Bronchial epithelial cell (primary cell): Measurements from ENCODE around the gene MAP4K3. TPM values are rescaled to one million over a fixed set of nuclear protein-coding genes. Genes with fewer than 3 reads are reported as not detected.
"Not testable (repeated sequence)": the region's sequence is repeated elsewhere in the genome, so short reads cannot be mapped to it uniquely, and the experiment has no call there.

ENCODE experiments used
- DNase-seq: peaks from one replicate; pipeline ENCODE4 v3.0.0-alpha.2; 2010; ENCODE audit warnings: low read depth
- FAIRE-seq: peaks from 2 replicates; lab custom pipeline; 2011; peaks lifted over from hg19 to GRCh38; lab: Jason Lieb, UNC
- H3K27me3 ChIP-seq: 2 replicates; pipeline ENCODE4 v1.5.1; 2011; ENCODE audit warnings: low read length; ENCODE audit not compliant: control insufficient read depth, insufficient read depth
- H3K36me3 ChIP-seq: 2 replicates; pipeline ENCODE4 v1.5.1; 2011; ENCODE audit warnings: low read length; ENCODE audit not compliant: control insufficient read depth, insufficient read depth
- H3K4me3 ChIP-seq: 2 replicates; pipeline ENCODE4 v1.5.1; 2011; ENCODE audit warnings: mild to moderate bottlenecking, low read depth, low read length, control low read depth
- CTCF ChIP-seq: IDR thresholded peaks from 2 replicates; pipeline ENCODE4 v1.5.1; 2011; ENCODE audit warnings: mild to moderate bottlenecking, moderate library complexity, low read length, control low read depth, inconsistent platforms; ENCODE audit not compliant: insufficient read depth, severe bottlenecking
- total RNA-seq: library from RNA; depleted of rRNA; stranded (reverse); fragments of >200 nt; gene quantifications from 2 replicates; pipeline ENCODE4 v1.2.1, GENCODE V29; 2014

The MAP4K3 gene
- total RNA-seq, 1 donor from 2014 or later: 19.7 TPM

- Histone ChIP-seq H3K36me3 (peaks cover 4% of the 10 kb centered on the region), H3K4me3 (no peak overlapping the region), H3K27me3 (no peaks in the 10 kb centered on the region)
- no peak for DNase-seq
- FAIRE-seq: no peak
- TF ChIP-seq CTCF: no peak
These were observed 111.1 kb downstream of the MAP4K3 start for GRCh38 chr2:39325966-39326365.

- H3K27me3 ChIP-seq, H3K4me3 ChIP-seq, DNase-seq, H3K36me3 ChIP-seq, FAIRE-seq: not testable (repeated sequence)
These were observed 115.7 kb downstream of the MAP4K3 start for GRCh38 chr2:39321056-39322035.

GRCh38 chr2:39320162-39320561, 116.9 kb downstream of the MAP4K3 start:
- H3K4me3 ChIP-seq: no peak overlapping the region
- H3K36me3 ChIP-seq: peaks cover under 1% of the 10 kb centered on the region
- DNase-seq (no peak), FAIRE-seq (no peak)
- H3K27me3 ChIP-seq: no peaks in the 10 kb centered on the region
- TF ChIP-seq CTCF: no peak

GRCh38 chr2:39313575-39313974, 123.5 kb downstream of the MAP4K3 start:
- no peaks in the 10 kb centered on the region for H3K27me3 ChIP-seq
- no peak overlapping the region for H3K4me3 ChIP-seq
- TF ChIP-seq CTCF: no peak
- FAIRE-seq: no peak
- peak; percentile 19 for DNase-seq
- H3K36me3 ChIP-seq: peaks cover 8% of the 10 kb centered on the region

- no peak overlapping the region for H3K4me3 ChIP-seq
- DNase-seq (no peak), FAIRE-seq (no peak)
- TF ChIP-seq CTCF: no peak
- H3K36me3 ChIP-seq: peaks cover 8% of the 10 kb centered on the region
- no peaks in the 10 kb centered on the region for H3K27me3 ChIP-seq
These were observed 125.6 kb downstream of the MAP4K3 start for GRCh38 chr2:39311469-39311868.

GRCh38 chr2:39308778-39309177, 128.3 kb downstream of the MAP4K3 start:
- Histone ChIP-seq H3K27me3 (no peaks in the 10 kb centered on the region), H3K36me3 (peaks cover 6% of the 10 kb centered on the region), H3K4me3 (no peak overlapping the region)
- TF ChIP-seq CTCF: no peak
- no peak for DNase-seq
- no peak for FAIRE-seq
